A673 (cell line): ENCODE measurements around the gene SNAP91. TPM values are rescaled to one million over a fixed set of nuclear protein-coding genes. Genes with fewer than 3 reads are reported as not detected.

Source experiments
- BruUV-seq: library from RNA; stranded (reverse); fragments of 400-500 nt; replicated peaks from 2 replicates; lab custom pipeline; 2021; lab: Mats Ljungman, UMichigan
- CTCF ChIA-PET: fragments of 300-600 bp; sonication (Branson Sonifier 250); formaldehyde crosslinking; loops from one replicate; lab custom pipeline; 2022; ENCODE audit warnings: antibody characterized with exemption; lab: Charles Lee
- POLR2A ChIA-PET: fragments of 300-600 bp; sonication (Branson Sonifier 250); formaldehyde crosslinking; loops from one replicate; lab custom pipeline; 2022; ENCODE audit warnings: antibody characterized with exemption; ENCODE audit not compliant: low non-redundant PET; lab: Charles Lee
- DNase-seq: peaks from one replicate; pipeline ENCODE4 v3.0.0-alpha.2; 2015; ENCODE audit warnings: low spot score
- H3K27ac ChIP-seq: fragments of 200-600 bp; sonication (generic); 2 replicates; pipeline ENCODE4 v1.5.1; 2016; ENCODE audit warnings: mixed run types, low read depth, mild to moderate bottlenecking, mixed read lengths, antibody characterized with exemption, low read length; ENCODE audit not compliant: poor library complexity, severe bottlenecking
- H3K27me3 ChIP-seq: fragments of 200-600 bp; sonication (generic); replicated peaks from 2 replicates; pipeline ENCODE4 v1.6.1; 2017; ENCODE audit warnings: mixed run types, low read depth, mild to moderate bottlenecking, mixed read lengths, antibody characterized with exemption, low read length; ENCODE audit not compliant: insufficient read depth, poor library complexity
- H3K36me3 ChIP-seq: fragments of 200-600 bp; sonication (generic); 2 replicates; pipeline ENCODE4 v1.6.1; 2016; ENCODE audit warnings: mixed run types, mild to moderate bottlenecking, mixed read lengths, antibody characterized with exemption, low read length; ENCODE audit not compliant: insufficient read depth, poor library complexity, severe bottlenecking
- H3K4me1 ChIP-seq: fragments of 200-600 bp; sonication (generic); 2 replicates; pipeline ENCODE4 v1.6.1; 2017; ENCODE audit warnings: mixed run types, mild to moderate bottlenecking, mixed read lengths, antibody characterized with exemption, low read length; ENCODE audit not compliant: insufficient read depth, poor library complexity, severe bottlenecking
- H3K4me3 ChIP-seq: fragments of 200-600 bp; sonication (generic); 2 replicates; pipeline ENCODE4 v1.5.1; 2016; ENCODE audit warnings: low read depth, mixed run types, mild to moderate bottlenecking, mixed read lengths, low read length; ENCODE audit not compliant: poor library complexity, severe bottlenecking
- H3K9me3 ChIP-seq: fragments of 200-600 bp; sonication (generic); 2 replicates; pipeline ENCODE4 v1.6.1; 2016; ENCODE audit warnings: mixed run types, low read depth, mild to moderate bottlenecking, mixed read lengths, antibody characterized with exemption, low read length; ENCODE audit not compliant: poor library complexity, severe bottlenecking
- EZH2 ChIP-seq: fragments of 200-600 bp; sonication (generic); IDR thresholded peaks from 2 replicates; pipeline ENCODE4 v1.6.1; 2017; ENCODE audit warnings: borderline replicate concordance, low read depth, mild to moderate bottlenecking, mixed read lengths, antibody characterized with exemption, low read length; ENCODE audit not compliant: poor library complexity, severe bottlenecking
- intact Hi-C: fragments of 100-400 bp; cut with micrococcal nuclease; formaldehyde crosslinking; loops from one replicate; pipeline ENCODE4 v1.10.0; 2022; ENCODE audit not compliant: unreplicated experiment
- total RNA-seq: library from RNA; stranded (reverse); gene quantifications from 2 replicates; pipeline ENCODE4 v1.2.3, GENCODE V29; 2021
- TF ChIP-seq, protein P1 (sequence below): fragments of 300-800, 200-600 bp; sonication (generic); conservative IDR thresholded peaks from 2 replicates; pipeline ENCODE4 v1.5.1; 2017; ENCODE audit warnings: low read depth, mild to moderate bottlenecking, antibody characterized with exemption, low read length, moderate library complexity, mixed read lengths

The SNAP91 gene
- total RNA-seq, 1 experiment from 2014 or later: 0.62 TPM

DNA sequence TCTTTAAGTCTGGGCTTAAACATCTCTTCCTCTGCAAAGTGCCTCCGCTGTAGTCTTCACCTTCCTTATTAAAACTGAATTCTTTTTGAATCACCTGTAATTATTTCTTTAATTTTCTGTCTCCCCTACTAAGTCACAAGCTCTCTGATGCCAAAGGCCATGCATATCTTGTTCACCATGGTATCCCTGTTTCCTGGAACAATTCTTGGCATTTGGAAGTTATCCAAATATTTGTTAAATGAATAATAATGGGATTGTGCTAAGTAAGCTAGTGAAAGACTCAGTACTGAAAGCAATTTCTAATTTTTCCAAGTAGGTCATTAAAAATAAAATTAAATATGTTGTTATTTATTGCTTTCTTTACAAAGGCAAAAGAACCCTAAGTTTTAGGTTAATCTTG lies 12.2 kb downstream of the SNAP91 start:
- Histone ChIP-seq H3K27me3 (peaks cover 10% of the 10 kb centered on the region), H3K9me3 (no peaks in the 10 kb centered on the region), H3K4me1 (no peaks in the 10 kb centered on the region), H3K27ac (no peak overlapping the region), H3K4me3 (no peak overlapping the region), H3K36me3 (no peaks in the 10 kb centered on the region)
- POLR2A ChIA-PET: no interaction called here
- intact Hi-C loops: no loop called here
- TF ChIP-seq EZH2: no peak
- TF ChIP-seq, protein P1, sequence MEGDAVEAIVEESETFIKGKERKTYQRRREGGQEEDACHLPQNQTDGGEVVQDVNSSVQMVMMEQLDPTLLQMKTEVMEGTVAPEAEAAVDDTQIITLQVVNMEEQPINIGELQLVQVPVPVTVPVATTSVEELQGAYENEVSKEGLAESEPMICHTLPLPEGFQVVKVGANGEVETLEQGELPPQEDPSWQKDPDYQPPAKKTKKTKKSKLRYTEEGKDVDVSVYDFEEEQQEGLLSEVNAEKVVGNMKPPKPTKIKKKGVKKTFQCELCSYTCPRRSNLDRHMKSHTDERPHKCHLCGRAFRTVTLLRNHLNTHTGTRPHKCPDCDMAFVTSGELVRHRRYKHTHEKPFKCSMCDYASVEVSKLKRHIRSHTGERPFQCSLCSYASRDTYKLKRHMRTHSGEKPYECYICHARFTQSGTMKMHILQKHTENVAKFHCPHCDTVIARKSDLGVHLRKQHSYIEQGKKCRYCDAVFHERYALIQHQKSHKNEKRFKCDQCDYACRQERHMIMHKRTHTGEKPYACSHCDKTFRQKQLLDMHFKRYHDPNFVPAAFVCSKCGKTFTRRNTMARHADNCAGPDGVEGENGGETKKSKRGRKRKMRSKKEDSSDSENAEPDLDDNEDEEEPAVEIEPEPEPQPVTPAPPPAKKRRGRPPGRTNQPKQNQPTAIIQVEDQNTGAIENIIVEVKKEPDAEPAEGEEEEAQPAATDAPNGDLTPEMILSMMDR: no peak
- CTCF ChIA-PET: no interaction called here
- no peak for DNase-seq
- no TSS peak for BruUV-seq

DNA sequence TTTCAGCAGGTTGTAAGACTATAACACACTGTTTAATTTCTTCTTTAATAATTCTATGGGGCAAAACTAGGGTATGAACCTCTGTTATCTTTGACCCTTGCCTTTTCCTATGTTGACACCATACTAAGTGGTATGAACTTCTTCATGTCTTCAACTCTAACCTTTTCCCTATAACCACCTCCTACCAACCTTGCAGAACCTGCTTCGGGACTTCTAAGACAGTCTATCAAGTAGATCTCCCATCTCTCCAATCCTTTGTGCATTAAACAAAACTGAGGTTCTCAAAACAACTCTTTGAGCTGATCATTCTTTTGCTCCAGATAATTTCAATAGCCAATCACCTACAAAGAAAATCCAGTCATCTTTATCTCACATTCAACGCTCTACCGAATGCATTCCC lies 23.4 kb downstream of the SNAP91 start:
- TF ChIP-seq EZH2: no peak
- TF ChIP-seq, protein P1: no peak
- intact Hi-C loops: no loop called here
- H3K27me3 ChIP-seq: no peaks in the 10 kb centered on the region
- ChIA-PET CTCF (no interaction called here), POLR2A (no interaction called here)
- DNase-seq: no peak
- H3K36me3 ChIP-seq: no peaks in the 10 kb centered on the region
- no peak overlapping the region for H3K27ac ChIP-seq
- H3K4me1 ChIP-seq: no peaks in the 10 kb centered on the region
- H3K9me3 ChIP-seq: no peaks in the 10 kb centered on the region
- H3K4me3 ChIP-seq: no peak overlapping the region
- BruUV-seq: no TSS peak

DNA sequence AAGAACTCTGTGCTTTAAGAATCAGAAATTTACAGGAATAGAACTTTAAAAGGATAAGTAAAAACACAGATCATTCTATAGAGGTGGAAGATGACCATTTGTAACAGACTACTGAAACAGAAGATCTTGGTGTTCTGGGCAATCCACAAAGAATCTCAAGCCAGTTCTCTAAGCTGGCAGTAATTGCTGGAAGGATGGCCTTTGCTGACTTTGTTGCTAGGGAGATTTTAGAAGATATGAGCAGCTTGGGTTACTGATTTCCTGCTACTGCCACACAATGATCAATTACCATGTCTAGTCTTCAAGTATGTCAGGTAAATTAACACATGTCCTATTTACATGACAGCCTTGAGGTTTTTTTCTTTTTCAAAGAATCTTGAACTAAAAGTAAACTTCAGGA lies 31.1 kb downstream of the SNAP91 start:
- Histone ChIP-seq H3K9me3 (no peaks in the 10 kb centered on the region), H3K36me3 (no peaks in the 10 kb centered on the region), H3K27me3 (peaks cover 17% of the 10 kb centered on the region), H3K4me3 (no peak overlapping the region), H3K4me1 (no peaks in the 10 kb centered on the region), H3K27ac (no peak overlapping the region)
- no TSS peak for BruUV-seq
- CTCF ChIA-PET: no interaction called here
- no peak for DNase-seq
- POLR2A ChIA-PET: no interaction called here
- TF ChIP-seq, protein P1: no peak
- no peak for TF ChIP-seq EZH2
- intact Hi-C loops: no loop called here
